VCaP (cell line): ENCODE data around the gene MYCN.

ENCODE experiments used
- H3K27ac ChIP-seq: fragments of 450-650 bp; 2 replicates; pipeline ENCODE4 v1.5.1; 2017
- TF ChIP-seq, protein P1 (sequence below): fragments of 450-650 bp; conservative IDR thresholded peaks from 2 replicates; pipeline ENCODE4 v1.5.1; 2017; ENCODE audit warnings: mild to moderate bottlenecking, moderate library complexity

Gene MYCN

DNA sequence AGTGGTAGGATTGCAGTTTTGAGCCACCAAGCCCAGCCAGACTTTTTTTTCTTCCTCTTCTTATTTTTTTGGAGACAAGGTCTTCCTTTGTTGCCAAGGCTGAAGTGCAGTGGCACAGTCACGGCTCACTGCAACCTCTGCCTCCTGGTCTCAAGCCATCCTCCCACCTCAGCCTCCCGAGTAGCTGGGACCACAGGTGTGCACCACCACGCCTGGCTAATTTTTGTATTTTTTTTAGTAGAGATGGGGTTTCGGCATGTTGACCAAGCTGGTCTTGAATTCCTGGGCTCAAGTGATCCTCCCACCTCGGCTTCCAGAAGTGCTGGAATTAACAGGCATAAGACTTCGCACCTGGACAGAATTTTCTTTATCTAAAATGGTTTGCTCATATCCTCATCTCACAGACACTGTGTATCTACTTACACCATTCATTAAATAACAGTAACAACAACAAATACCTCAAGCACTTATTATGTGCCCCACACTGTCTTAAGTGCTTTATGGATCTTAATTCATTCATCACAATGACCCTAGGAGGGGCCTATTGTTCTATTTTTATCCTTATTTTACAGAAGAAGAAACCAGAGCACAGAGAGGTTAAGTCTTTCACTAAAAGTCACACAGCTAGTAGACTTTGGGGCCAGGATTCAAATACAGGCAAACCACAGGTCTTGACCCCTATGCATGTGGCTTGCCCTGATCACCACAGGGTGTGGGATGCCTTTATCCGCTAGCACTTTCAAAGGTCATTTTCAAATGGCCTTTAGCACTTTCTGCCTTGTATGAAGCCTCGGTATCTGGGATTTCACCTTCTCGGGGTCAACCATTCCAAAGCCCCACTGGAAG is 39.6 kb downstream of the MYCN start:
- TF ChIP-seq, protein P1, sequence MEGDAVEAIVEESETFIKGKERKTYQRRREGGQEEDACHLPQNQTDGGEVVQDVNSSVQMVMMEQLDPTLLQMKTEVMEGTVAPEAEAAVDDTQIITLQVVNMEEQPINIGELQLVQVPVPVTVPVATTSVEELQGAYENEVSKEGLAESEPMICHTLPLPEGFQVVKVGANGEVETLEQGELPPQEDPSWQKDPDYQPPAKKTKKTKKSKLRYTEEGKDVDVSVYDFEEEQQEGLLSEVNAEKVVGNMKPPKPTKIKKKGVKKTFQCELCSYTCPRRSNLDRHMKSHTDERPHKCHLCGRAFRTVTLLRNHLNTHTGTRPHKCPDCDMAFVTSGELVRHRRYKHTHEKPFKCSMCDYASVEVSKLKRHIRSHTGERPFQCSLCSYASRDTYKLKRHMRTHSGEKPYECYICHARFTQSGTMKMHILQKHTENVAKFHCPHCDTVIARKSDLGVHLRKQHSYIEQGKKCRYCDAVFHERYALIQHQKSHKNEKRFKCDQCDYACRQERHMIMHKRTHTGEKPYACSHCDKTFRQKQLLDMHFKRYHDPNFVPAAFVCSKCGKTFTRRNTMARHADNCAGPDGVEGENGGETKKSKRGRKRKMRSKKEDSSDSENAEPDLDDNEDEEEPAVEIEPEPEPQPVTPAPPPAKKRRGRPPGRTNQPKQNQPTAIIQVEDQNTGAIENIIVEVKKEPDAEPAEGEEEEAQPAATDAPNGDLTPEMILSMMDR = no peak
- no peak overlapping the region for H3K27ac ChIP-seq

GRCh38 chr2:15980605-15981098 is 40.3 kb downstream of the MYCN start:
- TF ChIP-seq, protein P1 = no peak
- no peak overlapping the region for H3K27ac ChIP-seq

- no peak overlapping the region for H3K27ac ChIP-seq
- TF ChIP-seq, protein P1 = no peak
Observed at GRCh38 chr2:15981646-15982045, 41.3 kb downstream of the MYCN start.

DNA sequence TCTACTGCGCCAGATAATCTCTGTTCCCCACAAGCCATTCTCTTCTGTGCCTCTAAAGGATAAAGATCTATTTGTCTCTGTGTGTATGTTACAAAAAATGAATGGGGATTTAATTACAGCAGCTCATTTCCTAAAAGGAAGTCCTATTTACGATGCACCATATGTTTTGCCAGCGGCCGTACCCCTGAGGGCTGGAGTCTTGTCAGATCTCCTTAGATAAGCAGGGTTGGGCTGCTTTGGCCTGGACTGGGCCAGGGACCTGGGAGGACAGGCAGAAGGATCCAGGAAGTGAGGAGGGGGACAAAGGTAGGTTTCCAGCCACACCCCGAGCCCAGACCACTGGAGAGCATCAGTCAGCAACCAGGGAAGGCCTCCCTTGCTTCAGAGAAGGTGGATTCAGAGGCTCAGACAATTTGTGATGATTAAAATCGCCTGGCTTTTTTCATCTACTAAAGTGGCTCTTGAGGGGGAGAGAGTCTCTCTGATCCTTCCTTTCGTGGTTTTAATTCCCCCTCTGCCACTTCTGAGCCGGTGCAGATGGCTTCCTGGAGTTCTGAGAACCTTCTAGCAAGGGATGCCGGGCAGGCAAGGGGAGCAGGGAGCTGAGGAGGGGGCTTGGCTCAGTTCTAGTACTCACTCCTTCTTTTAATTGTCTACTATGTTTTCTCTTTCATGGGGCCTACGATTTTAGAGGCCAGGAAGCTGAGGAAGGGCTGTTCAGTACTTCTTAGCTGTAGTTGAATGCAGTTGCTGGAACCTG is 42.1 kb downstream of the MYCN start:
- peak overlapping the region; percentile 20; the same call in 1 of the 2 replicates for H3K27ac ChIP-seq

GRCh38 chr2:15983496-15983895 is 43.1 kb downstream of the MYCN start:
- TF ChIP-seq, protein P1 = no peak
- H3K27ac ChIP-seq = no peak overlapping the region

More for the DNA sequence above, 42.1 kb downstream of the MYCN start:
- TF ChIP-seq, protein P1 = no peak

- TF ChIP-seq, protein P1 = no peak
- H3K27ac ChIP-seq = no peak overlapping the region
Observed at GRCh38 chr2:15984368-15985255, 44.3 kb downstream of the MYCN start.
